Right atrium auricular region (tissue), 2 donors: Measurements from ENCODE around the gene ZNF326. TPM values are rescaled to one million over a fixed set of nuclear protein-coding genes. Genes with fewer than 3 reads are reported as not detected.

Source experiments
- DNase-seq: peaks from one replicate; pipeline ENCODE4 v3.0.0-alpha.2; 2019; ENCODE audit warnings: low spot score
- H3K27ac ChIP-seq, 2 donors: fragments of 200-600 bp; sonication (generic); 1 replicate in 1 of 2; 2 replicates in 1 of 2; pipeline ENCODE4 v1.5.1; 2016 to 2019
- H3K27me3 ChIP-seq, 2 donors: fragments of 200-600 bp; sonication (generic); one replicate each; pipeline versions ENCODE4 v1.5.1 to v1.6.0; 2017 to 2019
- H3K36me3 ChIP-seq: fragments of 200-600 bp; sonication (generic); one replicate; pipeline ENCODE4 v1.5.1; 2016
- H3K4me1 ChIP-seq, 2 donors: fragments of 200-600 bp; sonication (generic); one replicate each; pipeline versions ENCODE4 v1.5.1 to v1.6.0; 2017 to 2019
- H3K4me3 ChIP-seq, 2 donors: fragments of 200-600 bp; sonication (generic); 1 replicate in 1 of 2; 2 replicates in 1 of 2; pipeline ENCODE4 v1.5.1; 2017 to 2019; ENCODE audit warnings: mild to moderate bottlenecking in 1 of 2, moderate library complexity in 1 of 2
- H3K9me3 ChIP-seq, 2 donors: fragments of 200-600 bp; sonication (generic); one replicate each; pipeline ENCODE4 v1.5.1; 2019
- CTCF ChIP-seq, 2 donors: fragments of 200-600 bp; sonication (generic); IDR thresholded peaks; one replicate each; pipeline ENCODE4 v1.5.1; 2019; ENCODE audit warnings: antibody characterized with exemption in 2 of 2
- total RNA-seq, 2 donors: library from RNA; depleted of rRNA; stranded (reverse); fragments of >200 nt; gene quantifications; one replicate each; pipeline ENCODE4 v1.1.0, GENCODE V29; 2016

Gene ZNF326
- total RNA-seq, 2 donors from 2014 or later = 5.3 to 7.3 TPM

- no peak for TF ChIP-seq CTCF (IDR thresholded peaks at IDR 0.05)
- Histone ChIP-seq H3K9me3 (peaks cover 0 to 13% of the 10 kb centered on the region in 2 donors), H3K4me1 (no peaks in the 10 kb centered on the region), H3K4me3 (no peak overlapping the region), H3K36me3 (peaks cover 75% of the 10 kb centered on the region), H3K27ac (no peak overlapping the region), H3K27me3 (no peaks in the 10 kb centered on the region)
- DNase-seq = no peak
These were observed 28.8 kb downstream of the ZNF326 start for GRCh38 chr1:90023691-90024090.

GRCh38 chr1:90027281-90027680, 32.4 kb downstream of the ZNF326 start:
- Histone ChIP-seq H3K4me1 (no peaks in the 10 kb centered on the region), H3K4me3 (no peak overlapping the region), H3K27ac (no peak overlapping the region), H3K9me3 (peaks cover 3 to 13% of the 10 kb centered on the region in 2 donors), H3K27me3 (no peaks in the 10 kb centered on the region), H3K36me3 (peaks cover 60% of the 10 kb centered on the region)
- no peak for TF ChIP-seq CTCF (IDR thresholded peaks at IDR 0.05)
- no peak for DNase-seq

- TF ChIP-seq CTCF (IDR thresholded peaks at IDR 0.05) = no peak
- Histone ChIP-seq H3K27ac (no peak overlapping the region), H3K27me3 (no peaks in the 10 kb centered on the region), H3K4me3 (no peak overlapping the region), H3K4me1 (no peaks in the 10 kb centered on the region), H3K36me3 (no peaks in the 10 kb centered on the region), H3K9me3 (no peaks in the 10 kb centered on the region)
- no peak for DNase-seq
These were observed 44.7 kb downstream of the ZNF326 start for GRCh38 chr1:90039652-90040051.

- TF ChIP-seq CTCF (IDR thresholded peaks at IDR 0.05) = no peak
- H3K36me3 ChIP-seq = no peaks in the 10 kb centered on the region
- H3K27me3 ChIP-seq = no peaks in the 10 kb centered on the region
- H3K4me1 ChIP-seq = no peaks in the 10 kb centered on the region
- no peak for DNase-seq
- H3K27ac ChIP-seq = no peak overlapping the region
- no peaks in the 10 kb centered on the region for H3K9me3 ChIP-seq
- H3K4me3 ChIP-seq = no peak overlapping the region
These were observed 48.7 kb downstream of the ZNF326 start for GRCh38 chr1:90043586-90043985.

GRCh38 chr1:90044346-90044745, 49.4 kb downstream of the ZNF326 start:
- no peak for DNase-seq
- no peaks in the 10 kb centered on the region for H3K9me3 ChIP-seq
- no peaks in the 10 kb centered on the region for H3K36me3 ChIP-seq
- no peak overlapping the region for H3K4me3 ChIP-seq
- H3K27ac ChIP-seq = no peak overlapping the region
- no peak for TF ChIP-seq CTCF (IDR thresholded peaks at IDR 0.05)
- H3K27me3 ChIP-seq = no peaks in the 10 kb centered on the region
- no peaks in the 10 kb centered on the region for H3K4me1 ChIP-seq

- H3K9me3 ChIP-seq = no peaks in the 10 kb centered on the region
These were observed 51.1 kb downstream of the ZNF326 start for GRCh38 chr1:90045853-90046563.

More at GRCh38 chr1:90045853-90046563, 51.1 kb downstream of the ZNF326 start:
- Histone ChIP-seq H3K36me3 (no peaks in the 10 kb centered on the region), H3K27ac (no peak overlapping the region), H3K27me3 (no peaks in the 10 kb centered on the region), H3K4me3 (no peak overlapping the region), H3K4me1 (no peaks in the 10 kb centered on the region)
- peak in 1 of 2 donors; percentile 67 for TF ChIP-seq CTCF (IDR thresholded peaks at IDR 0.05)
- DNase-seq = no peak
